Hepatocyte (in vitro differentiated cells): Measurements from ENCODE around the gene TNNC2. TPM values are rescaled to one million over a fixed set of nuclear protein-coding genes. Genes with fewer than 3 reads are reported as not detected.

Experiments
- DNase-seq: peaks from one replicate; pipeline ENCODE4 v3.0.0-alpha.2; 2016; ENCODE audit warnings: low spot score
- H2AFZ ChIP-seq: fragments of 200-600 bp; sonication (generic); 2 replicates; pipeline ENCODE4 v1.6.0; 2016; ENCODE audit warnings: antibody characterized with exemption, mild to moderate bottlenecking
- H3K27ac ChIP-seq: fragments of 200-600 bp; sonication (generic); 2 replicates; pipeline ENCODE4 v1.5.1; 2016; ENCODE audit warnings: mild to moderate bottlenecking
- H3K27me3 ChIP-seq: fragments of 200-600 bp; sonication (generic); 2 replicates; pipeline ENCODE4 v1.6.1; 2016
- H3K36me3 ChIP-seq: fragments of 200-600 bp; sonication (generic); replicated peaks from 2 replicates; pipeline ENCODE4 v1.5.1; 2016; ENCODE audit warnings: low read depth; ENCODE audit not compliant: insufficient read depth
- H3K4me1 ChIP-seq: fragments of 200-600 bp; sonication (generic); 2 replicates; pipeline ENCODE4 v1.5.1; 2016; ENCODE audit warnings: mild to moderate bottlenecking, moderate library complexity; ENCODE audit not compliant: insufficient read depth
- H3K4me2 ChIP-seq: fragments of 200-600 bp; sonication (generic); 2 replicates; pipeline ENCODE4 v1.6.0; 2016
- H3K4me3 ChIP-seq: fragments of 200-600 bp; sonication (generic); 2 replicates; pipeline ENCODE4 v1.5.1; 2016; ENCODE audit warnings: mild to moderate bottlenecking
- H3K79me2 ChIP-seq: fragments of 200-600 bp; sonication (generic); 2 replicates; pipeline ENCODE4 v1.6.0; 2017; ENCODE audit warnings: mild to moderate bottlenecking
- H3K9me2 ChIP-seq: fragments of 200-600 bp; sonication (generic); replicated peaks from 2 replicates; pipeline ENCODE4 v1.6.0; 2017; ENCODE audit warnings: mild to moderate bottlenecking; ENCODE audit not compliant: insufficient read depth
- H3K9me3 ChIP-seq: fragments of 200-600 bp; sonication (generic); 2 replicates; pipeline ENCODE4 v1.5.1; 2016; ENCODE audit warnings: low read depth, mild to moderate bottlenecking
- H4K20me1 ChIP-seq: fragments of 200-600 bp; sonication (generic); 2 replicates; pipeline ENCODE4 v1.6.0; 2016; ENCODE audit warnings: mild to moderate bottlenecking; ENCODE audit not compliant: insufficient read depth, poor library complexity, severe bottlenecking
- EZH2 ChIP-seq: fragments of 200-600 bp; sonication (generic); IDR thresholded peaks from 2 replicates; pipeline ENCODE4 v1.6.1; 2016; ENCODE audit warnings: antibody characterized with exemption, mild to moderate bottlenecking, borderline replicate concordance
- EZH2phosphoT487 ChIP-seq: fragments of 200-600 bp; sonication (generic); IDR thresholded peaks from one replicate; pipeline ENCODE4 v1.6.1; 2018; ENCODE audit warnings: antibody characterized with exemption, mild to moderate bottlenecking, low read depth, moderate library complexity; ENCODE audit not compliant: unreplicated experiment, severe bottlenecking
- WGBS: methylation state at CpG from one replicate; pipeline ENCODE4 v1.1.6; 2016; ENCODE audit warnings: low lambda C conversion rate; ENCODE audit errors: missing lambda C conversion rate; 5-methylcytosine and 5-hydroxymethylcytosine counted together
- polyA plus RNA-seq: library from polyadenylated mRNA; unstranded; fragments of >200 nt; fragmentation: Nextera tagmentation; extraction: Ambion mirVana; gene quantifications from 2 replicates; pipeline ENCODE4 v1.2.1, GENCODE V29; 2016
- total RNA-seq: library from RNA; depleted of rRNA; stranded (reverse); fragments of >200 nt; gene quantifications from 2 replicates; pipeline ENCODE4 v1.2.3, GENCODE V29; 2014
- TF ChIP-seq, protein P1 (sequence below): fragments of 200-600 bp; sonication (generic); IDR thresholded peaks from 2 replicates; pipeline ENCODE4 v1.5.1; 2016; ENCODE audit warnings: antibody characterized with exemption, mild to moderate bottlenecking; ENCODE audit not compliant: poor library complexity

The TNNC2 gene
- total and polyA plus RNA-seq, 2 experiments from 2014 or later, result 0.51 to 0.63 TPM

DNA sequence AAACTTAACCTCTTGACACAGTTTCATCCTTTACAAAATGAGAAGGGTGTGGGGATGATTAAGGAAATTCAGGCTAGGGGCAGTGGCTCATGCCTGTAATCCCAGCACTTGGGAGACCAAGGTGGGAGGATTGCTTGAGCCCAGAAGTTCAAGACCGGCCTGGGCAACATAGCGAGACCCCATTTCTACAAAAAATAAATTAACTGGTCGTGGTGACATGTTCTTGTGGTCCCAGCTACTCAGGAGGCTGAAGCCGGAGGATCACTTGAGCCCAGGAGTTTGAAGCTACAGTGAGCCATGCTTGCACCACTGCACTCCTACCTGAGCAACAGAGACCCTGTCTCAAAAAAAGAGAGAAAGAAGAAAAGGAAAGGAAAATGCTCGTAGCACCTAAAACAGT lies 39.3 kb upstream of the TNNC2 start:
- Histone ChIP-seq H3K9me2 (no peaks in the 10 kb centered on the region), H3K36me3 (no peaks in the 10 kb centered on the region), H3K4me1 (no peaks in the 10 kb centered on the region), H3K4me3 (no peak overlapping the region), H3K9me3 (no peaks in the 10 kb centered on the region), H2AFZ (no peak overlapping the region), H3K4me2 (no peak overlapping the region), H3K79me2 (peaks cover 14% of the 10 kb centered on the region), H4K20me1 (no peaks in the 10 kb centered on the region), H3K27me3 (no peaks in the 10 kb centered on the region), H3K27ac (peak overlapping the region; percentile 67)
- no peak for DNase-seq
- 94% methylated on average over 5 of the region's 5 CpGs for WGBS
- TF ChIP-seq EZH2 (no peak), EZH2phosphoT487 (no peak)
- TF ChIP-seq, protein P1, sequence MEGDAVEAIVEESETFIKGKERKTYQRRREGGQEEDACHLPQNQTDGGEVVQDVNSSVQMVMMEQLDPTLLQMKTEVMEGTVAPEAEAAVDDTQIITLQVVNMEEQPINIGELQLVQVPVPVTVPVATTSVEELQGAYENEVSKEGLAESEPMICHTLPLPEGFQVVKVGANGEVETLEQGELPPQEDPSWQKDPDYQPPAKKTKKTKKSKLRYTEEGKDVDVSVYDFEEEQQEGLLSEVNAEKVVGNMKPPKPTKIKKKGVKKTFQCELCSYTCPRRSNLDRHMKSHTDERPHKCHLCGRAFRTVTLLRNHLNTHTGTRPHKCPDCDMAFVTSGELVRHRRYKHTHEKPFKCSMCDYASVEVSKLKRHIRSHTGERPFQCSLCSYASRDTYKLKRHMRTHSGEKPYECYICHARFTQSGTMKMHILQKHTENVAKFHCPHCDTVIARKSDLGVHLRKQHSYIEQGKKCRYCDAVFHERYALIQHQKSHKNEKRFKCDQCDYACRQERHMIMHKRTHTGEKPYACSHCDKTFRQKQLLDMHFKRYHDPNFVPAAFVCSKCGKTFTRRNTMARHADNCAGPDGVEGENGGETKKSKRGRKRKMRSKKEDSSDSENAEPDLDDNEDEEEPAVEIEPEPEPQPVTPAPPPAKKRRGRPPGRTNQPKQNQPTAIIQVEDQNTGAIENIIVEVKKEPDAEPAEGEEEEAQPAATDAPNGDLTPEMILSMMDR, result no peak

DNA sequence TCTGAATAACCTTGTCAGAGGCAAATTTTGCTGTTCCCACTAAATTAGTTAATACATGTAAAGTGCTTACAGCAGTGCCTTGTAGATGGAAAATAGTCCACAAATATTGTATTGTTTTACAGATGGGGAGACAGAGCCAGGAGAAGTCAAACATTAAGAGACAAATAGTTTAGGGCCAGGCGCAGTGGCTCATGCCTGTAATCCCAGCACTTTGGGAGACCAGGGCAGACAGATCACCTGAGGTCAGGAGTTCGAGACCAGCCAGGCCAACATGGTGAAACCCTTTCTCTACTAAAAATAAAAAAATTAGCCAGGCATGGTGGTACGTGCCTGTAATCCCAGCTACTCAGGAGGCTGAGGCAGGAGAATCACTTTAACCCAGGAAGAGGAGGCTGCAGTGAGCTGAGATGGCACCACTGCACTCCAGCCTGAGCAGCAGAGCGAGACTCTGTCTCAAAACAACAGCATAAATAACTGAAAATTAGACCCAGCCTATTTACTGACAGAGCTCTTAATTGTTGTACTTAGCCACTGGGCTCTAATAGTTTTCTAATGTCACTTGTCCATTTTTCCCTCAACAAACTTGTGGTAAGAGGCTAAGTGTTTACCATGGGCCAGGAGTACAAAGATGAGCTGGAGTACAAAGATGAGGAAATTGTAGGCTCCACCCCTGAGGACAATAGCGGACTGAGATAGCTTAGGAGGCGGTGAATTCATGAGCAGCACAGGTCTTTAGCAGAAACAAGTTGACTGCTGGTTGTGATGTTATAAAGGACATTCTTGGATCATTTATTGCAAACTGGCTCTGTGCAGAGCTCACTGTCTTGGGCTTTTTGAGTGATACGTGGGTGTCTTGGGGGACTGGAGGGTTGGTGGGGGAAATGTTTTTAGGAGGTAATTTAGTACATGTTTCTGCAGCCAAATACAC lies 36.7 kb upstream of the TNNC2 start:
- no peak overlapping the region for H3K27ac ChIP-seq
- H3K27me3 ChIP-seq, result no peaks in the 10 kb centered on the region
- peak; percentile 46 for DNase-seq
- no peaks in the 10 kb centered on the region for H4K20me1 ChIP-seq
- WGBS, result 86% methylated on average over 7 of the region's 7 CpGs
- H3K9me2 ChIP-seq, result no peaks in the 10 kb centered on the region
- no peak overlapping the region for H3K4me2 ChIP-seq
- peaks cover 25% of the 10 kb centered on the region for H3K79me2 ChIP-seq
- H3K4me1 ChIP-seq, result peaks cover 5% of the 10 kb centered on the region
- no peaks in the 10 kb centered on the region for H3K36me3 ChIP-seq
- no peak overlapping the region for H2AFZ ChIP-seq
- no peak overlapping the region for H3K4me3 ChIP-seq
- TF ChIP-seq EZH2phosphoT487 (no peak), EZH2 (no peak)
- TF ChIP-seq, protein P1, result no peak
- H3K9me3 ChIP-seq, result no peaks in the 10 kb centered on the region

GRCh38 chr20:45861221-45862075 lies 34.3 kb upstream of the TNNC2 start:
- Histone ChIP-seq H3K79me2 (peaks cover 38% of the 10 kb centered on the region), H3K4me2 (no peak overlapping the region), H3K27me3 (no peaks in the 10 kb centered on the region), H3K9me2 (no peaks in the 10 kb centered on the region), H3K36me3 (no peaks in the 10 kb centered on the region), H3K4me3 (no peak overlapping the region), H3K9me3 (no peaks in the 10 kb centered on the region), H2AFZ (no peak overlapping the region), H3K27ac (peak overlapping the region; percentile 38), H3K4me1 (peaks cover 12% of the 10 kb centered on the region), H4K20me1 (no peaks in the 10 kb centered on the region)
- DNase-seq, result no peak
- 84% methylated on average over 7 of the region's 7 CpGs for WGBS
- TF ChIP-seq EZH2phosphoT487, result no peak
- TF ChIP-seq, protein P1, result no peak
- no peak for TF ChIP-seq EZH2
